HG03139 (cell line): Measurements from ENCODE around the gene NFYB.
"Not testable (repeated sequence)": the region's sequence is repeated elsewhere in the genome, so short reads cannot be mapped to it uniquely, and the experiment has no call there.

ENCODE experiments used
- ATAC-seq: cut with Tn5 transposase; IDR thresholded peaks from one replicate; pipeline ENCODE4 v1.9.1; 2021; ENCODE audit not compliant: unreplicated experiment

Gene NFYB

DNA sequence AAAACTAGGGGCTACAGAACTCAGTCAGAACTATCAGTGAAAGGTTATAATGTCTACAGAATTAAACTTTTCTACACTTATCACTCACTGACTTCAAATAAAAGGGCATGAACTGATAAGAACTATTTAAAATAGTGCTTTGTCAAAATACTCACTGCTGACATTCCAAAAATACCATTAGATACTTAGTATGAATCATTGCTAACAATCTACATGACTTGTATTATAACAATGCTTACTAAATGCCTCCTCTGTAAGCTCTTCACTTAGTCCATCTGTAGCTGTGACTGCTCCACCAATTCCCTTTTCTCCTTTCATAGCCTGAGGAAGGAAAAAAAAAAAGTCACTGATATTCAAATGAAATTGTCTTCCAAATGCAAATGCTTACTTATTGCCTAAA is 17.0 kb downstream of the NFYB start:
- ATAC-seq = no peak

DNA sequence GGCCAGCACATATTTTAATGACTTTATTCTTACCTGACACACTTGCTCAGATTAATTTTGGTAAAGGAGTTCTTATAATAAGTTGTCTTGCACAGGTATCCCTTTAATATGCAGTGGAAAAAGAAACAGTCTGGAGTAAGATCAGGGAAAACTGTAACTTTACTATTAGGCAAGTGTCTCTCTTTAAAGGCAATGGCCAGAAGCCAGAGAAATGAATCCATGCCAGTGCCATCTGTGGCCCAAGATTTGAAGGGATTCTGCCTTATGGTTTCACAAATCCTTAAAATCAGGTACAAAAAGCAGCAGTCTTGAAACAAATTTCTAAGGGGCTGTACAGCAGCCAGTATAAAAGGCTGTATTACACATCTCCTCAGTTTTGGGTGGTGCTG is 22.4 kb downstream of the NFYB start:
- ATAC-seq = no peak

DNA sequence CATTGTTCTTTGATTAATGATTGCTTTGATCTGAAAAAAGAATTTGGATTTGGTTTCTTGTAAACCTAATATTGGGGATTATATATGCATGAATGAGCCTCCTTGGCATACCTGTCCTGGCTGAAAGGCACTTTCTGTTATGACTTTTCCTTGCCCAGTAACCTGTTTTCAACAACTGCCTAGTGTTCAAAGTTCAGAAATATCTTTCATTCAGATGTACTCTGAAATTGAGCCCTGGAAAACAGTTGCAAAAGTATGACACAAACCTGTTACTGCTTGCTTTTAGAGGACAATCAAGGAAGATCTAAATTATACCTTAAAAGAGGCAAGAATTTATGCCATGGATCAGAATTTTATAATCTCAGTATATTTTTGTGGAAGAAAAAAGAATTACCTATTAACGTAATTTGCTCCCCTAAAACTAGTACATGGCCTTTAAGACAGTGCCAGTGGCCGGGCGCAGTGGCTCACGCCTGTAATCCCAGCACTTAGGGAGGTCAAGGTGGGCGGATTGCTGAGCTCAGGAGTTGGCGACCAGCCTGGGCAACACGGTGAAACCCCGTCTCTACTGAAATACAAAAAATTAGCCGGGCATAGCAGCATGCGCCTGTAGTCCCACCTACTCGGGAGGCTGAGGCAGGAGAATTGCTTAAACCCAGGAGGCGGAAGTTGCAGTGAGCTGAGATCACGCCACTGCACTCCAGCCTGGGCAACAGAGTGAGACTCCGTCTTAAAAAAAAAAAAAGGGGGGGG is 23.0 kb downstream of the NFYB start:
- ATAC-seq = not testable (repeated sequence)

DNA sequence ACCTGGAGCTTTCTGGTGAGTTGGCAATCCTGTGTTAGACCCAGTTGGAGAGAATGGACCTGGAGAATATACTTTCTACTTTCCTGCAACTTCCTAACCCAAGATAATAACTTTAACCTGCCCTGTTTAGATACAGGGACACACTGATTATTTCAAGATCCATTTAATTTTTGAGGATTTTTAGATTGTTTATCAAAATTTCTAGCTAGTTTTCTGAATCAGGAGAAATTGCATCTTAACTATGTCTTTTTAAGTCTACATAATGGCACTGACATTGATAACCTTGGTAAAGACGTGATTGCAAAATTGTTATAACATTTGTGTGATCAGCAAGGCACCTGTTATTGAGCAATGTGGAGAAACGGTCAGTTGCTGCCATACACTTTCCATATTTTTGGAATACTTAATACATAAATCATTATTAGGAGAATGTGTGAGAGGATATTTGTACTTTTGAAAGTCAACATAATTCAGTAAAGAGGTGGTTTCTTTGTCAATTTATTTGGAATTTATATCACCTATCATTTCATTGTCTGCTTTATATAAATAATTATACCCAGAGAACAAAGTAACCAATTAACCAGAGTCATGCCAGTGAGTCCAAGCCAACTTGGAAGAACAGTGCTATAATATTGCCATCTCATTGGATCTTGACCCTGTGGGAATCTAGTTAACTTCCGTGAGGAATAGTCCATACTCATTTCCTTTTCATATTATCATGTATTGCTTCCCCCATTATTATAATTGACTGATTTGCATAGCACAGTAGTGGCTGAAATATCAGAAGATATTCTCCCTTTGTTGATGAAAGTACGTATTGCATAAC is 28.4 kb downstream of the NFYB start:
- no peak for ATAC-seq

DNA sequence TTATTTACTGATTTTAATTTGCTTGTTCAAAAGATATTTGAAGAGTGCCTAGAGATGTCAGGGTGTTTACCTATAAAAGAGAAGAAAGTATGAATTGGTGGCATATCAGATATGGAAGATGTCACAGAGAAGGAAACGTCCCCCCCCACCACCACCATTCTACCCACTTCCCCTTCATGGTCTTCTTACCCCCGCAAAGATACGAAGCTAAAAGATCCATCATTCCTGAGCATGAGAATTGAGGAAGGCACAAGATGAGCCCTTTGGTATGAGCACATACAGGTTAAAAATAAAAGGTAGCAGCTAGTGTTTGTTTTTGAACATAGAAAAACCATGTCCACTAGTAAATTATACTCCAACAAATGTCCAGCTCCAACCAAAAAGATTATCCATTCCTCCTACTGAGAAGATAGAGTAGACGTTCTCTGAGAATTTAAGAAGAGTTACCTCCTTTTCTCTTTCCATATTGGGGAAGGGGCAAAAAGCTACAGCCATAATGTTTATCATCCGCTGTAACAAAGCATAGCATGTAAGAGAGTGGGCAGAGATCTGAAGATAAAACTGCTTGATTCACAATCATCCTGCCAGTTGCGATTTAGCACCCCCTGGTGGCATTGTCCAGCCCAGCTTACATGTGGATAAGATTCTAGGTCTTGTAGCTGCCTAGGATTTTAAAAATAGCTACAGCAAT is 29.1 kb downstream of the NFYB start:
- peak; percentile 60 for ATAC-seq

DNA sequence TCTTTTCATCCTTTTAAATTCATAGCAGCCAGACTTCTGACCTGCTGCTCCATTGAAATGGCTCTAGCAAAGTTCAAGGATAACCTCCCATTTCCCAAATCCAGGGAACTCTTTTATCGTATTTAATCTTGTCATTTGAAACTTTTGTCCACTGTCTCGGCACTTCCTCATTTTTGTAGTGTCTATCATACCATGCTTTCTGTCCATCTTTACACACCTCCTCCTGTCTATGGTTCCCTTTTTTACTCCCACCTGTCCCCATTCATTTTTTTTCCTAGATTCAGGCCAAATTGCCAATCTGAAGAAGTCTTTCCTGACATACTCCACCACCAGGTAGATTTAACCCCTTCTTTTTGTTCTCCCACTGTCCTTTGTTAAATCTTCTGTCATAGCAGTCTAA is 31.0 kb downstream of the NFYB start:
- ATAC-seq = no peak

DNA sequence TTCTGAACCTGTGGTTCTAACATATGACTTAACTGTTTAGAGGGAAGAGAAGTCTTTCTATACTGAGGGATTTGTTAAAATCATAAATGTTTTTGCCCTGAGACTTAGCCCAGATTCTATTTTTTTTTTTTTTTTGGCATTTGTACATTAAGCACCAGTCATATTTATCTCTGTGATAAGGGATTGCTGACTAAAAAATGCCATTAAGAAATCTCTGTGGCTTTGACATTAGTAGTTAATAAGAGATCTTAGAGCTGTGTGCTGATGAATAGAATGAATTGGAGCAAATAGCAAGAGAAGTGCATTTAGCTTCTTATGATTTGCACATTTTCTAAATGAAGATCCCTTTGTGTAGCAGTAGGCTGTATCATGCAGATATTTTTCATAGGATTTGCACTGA is 32.5 kb downstream of the NFYB start:
- ATAC-seq = no peak

DNA sequence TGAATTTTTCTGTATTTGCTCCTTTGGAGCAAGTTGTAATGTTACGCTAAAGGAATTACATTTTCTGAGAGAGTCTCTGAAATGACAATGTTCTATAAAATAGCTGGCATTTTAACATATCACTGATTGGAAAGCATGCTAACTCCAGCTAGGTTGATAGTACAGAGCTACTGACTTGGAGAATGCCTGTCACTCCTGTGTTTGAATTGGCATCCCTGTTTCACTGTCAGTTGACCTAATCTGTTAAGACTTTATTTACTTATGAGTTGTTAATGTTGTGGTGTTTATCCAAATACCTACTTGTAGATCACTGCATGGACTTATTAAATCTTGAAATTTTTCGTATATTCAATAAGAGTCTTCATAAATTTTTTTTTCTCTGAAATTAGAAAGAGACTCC is 40.1 kb downstream of the NFYB start:
- ATAC-seq = no peak

DNA sequence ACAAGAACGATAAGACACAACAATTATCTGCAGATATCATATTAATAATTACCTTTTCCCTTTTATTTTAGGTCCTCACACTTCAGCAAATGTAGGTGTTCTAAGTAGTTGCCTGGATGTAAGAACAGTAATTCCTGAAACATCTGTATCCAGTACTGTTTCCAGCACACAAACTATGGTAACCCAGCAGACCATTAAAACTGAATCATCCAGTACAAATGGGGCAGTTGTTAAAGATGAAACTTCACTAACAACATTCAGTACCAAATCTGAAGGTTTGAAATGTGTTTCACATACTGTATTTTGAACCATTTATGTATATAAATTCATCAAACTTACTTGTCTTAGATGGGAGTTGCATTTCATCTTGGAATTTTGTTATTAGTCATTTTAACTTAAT is 42.7 kb downstream of the NFYB start:
- no peak for ATAC-seq

DNA sequence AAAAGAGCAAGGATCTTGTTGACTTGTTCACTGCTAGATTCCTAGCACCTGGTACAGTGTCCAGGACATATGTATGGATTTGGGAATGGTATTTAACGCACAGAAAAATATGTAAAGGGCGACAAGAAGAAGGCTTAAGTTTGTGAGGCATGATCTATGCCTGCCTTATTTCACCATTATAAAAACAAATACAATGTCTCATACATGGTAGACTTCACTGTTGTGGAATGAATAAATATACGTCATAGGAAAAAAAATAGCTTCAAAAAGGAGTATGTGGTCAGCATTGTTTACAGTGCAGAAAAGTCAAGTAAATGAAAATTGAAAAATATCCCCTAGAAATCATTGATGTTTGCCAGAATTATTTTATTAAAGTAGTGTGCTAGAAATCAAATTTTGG is 43.7 kb downstream of the NFYB start:
- ATAC-seq = no peak

DNA sequence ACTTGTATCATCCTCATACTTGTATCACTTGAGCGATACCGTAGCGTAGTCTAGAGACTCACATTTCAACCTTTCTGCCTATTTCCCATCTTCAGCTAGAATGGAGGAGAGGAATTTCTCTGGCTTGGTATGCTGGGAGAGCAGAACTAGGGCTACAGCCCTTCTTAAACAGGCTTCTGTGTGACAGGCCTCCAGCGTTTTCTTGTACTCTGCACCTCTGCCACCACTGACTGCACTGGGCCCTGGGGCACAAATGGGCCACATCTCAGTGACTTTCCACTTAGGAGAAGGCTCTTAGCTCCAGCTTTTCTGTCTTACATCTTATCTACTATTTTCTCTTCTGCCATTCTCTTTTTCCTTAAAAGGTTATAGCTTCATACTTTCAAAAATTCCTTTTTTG is 46.9 kb downstream of the NFYB start:
- ATAC-seq = no peak

DNA sequence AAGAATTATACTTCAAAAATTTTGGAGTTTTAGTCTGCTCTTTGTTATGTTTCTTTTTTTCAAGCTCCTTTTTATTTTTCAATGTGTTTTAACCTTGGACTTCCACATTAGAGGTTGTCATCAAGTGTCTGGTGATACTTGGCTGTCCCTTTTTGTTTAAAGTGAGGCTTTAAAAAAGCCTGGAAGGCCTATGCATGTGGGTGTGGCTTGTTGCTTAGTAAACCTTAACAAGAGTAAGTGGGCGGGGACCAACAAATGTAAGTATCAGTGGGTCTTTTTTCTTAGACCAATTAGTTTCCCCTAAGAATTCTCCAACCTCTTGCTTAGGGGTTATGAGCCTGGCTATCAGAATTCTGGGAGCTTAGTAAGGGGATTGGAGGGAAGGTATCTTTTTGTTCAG is 47.3 kb downstream of the NFYB start:
- ATAC-seq = no peak

DNA sequence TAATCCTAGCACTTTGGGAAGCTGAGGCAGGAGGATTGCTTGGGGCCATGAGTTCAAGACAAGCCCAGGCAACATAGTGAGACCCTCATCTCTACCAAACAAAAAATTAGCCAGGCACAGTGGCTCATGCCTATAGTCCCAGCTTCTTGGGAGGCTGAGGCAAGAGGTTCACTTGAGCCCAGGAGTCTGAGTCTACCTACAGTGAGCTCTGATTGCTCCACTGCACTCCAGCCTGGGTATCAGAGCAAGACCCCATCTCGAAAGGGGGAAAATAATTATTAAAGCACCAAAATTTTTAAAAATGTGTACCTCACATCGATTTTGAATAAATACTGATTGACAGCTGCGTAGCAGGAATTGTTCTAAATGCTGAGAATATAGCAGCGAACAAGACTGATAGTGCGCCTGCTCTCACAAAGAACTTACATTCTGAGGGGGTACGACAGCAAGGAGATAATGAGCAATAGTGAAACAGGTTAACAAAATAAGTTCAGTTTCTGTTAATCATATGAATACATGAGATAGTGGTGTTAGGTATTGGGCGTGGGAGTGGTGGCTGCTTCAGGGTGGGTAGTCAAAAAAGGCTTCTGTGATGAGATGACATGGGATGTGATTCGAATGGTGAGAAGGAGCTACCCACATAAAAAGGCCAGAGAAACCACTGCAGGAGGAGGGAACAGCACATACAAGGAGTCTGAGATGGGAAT is 54.1 kb downstream of the NFYB start:
- peak; percentile 61 for ATAC-seq

DNA sequence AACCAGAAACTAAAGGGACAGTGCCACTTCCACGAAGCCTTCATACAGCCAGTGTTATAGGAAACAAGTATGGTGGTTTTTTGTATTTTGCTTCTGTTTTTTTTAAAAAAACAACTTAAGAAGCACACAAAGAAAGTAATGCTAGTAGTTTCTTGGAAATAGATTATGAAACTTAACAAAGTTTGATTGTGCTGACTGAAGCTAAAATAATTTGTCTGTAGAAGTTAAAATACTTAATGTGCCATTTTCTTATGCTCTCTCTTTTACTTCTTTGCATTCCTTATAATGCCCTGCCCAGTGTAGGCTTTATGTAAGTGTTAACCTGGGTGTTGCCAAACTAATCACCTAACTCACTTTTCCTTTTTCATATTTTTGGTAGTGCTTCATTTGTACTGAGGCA is 57.2 kb downstream of the NFYB start:
- ATAC-seq = no peak

DNA sequence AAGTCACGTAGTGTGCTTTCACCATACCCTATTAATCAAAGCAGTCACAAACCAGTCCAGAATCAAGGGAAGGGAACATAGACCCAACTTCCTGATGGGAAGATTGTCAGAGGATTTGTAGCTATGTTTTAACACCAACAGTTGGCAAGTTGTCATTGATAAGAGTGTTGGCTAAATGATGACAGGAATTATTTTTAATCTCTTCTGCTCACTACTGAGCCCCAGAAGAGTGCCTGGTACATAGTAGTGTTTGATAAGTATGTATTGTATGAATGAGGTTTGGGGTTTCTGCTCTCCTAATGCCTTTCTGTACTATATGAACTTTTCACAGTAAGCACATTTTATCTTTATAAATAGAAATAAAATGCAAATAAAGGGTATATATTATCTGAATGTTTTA is 59.0 kb downstream of the NFYB start:
- no peak for ATAC-seq

DNA sequence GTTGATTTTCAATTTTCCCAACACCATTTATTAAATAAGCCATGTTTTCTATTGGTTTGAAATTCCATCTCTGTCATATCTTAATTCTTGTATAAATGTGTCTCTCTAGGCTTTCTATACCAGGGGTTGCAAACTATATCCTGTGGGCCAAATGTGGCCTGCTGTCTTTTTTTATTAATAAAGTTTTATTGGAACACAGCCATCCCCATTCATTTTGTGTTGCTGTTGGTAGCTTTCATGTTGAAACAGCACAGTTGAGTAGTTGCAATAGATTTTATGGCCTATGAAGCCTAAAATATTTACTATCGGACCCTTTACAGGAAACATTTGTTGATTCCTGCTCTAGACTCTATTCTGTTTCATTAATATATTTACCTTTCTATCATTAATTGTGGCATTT is 64.3 kb downstream of the NFYB start:
- ATAC-seq = no peak

DNA sequence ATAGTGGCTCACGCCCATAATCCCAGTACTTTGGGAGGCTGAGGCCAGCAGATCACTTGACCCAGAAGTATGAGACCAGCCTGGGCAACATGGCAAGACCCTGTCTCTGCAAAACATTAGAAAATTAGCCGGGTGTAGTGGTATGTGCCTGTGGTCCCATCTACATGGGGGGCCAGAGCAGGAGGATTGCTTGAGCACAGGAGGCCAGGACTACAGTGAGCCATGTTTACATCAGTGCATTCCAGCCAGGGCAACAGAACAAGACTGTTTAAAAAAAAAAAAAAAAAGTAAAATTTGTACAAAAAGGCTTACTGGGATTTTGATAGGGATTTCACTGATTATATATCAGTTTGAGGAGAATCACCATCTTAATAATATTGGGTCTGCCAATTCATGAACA is 65.9 kb downstream of the NFYB start:
- no peak for ATAC-seq
